GM12878 (cell line): ENCODE results near the gene PRCC. TPM values are rescaled to one million over a fixed set of nuclear protein-coding genes. Genes with fewer than 3 reads are reported as not detected.

Experiments used
- ATAC-seq: fragments of 200-7000 bp; cut with Tn5 transposase; 3 replicates; pipeline ENCODE4 v1.9.1; 2020; ENCODE audit warnings: mild to moderate bottlenecking, moderate library complexity
- BruUV-seq: library from RNA; stranded (reverse); fragments of 400-500 nt; replicated peaks from 2 replicates; lab custom pipeline; 2021; lab: Mats Ljungman, UMichigan
- CTCF ChIA-PET: fragments of 300-600 bp; sonication (Branson Sonifier 250); formaldehyde crosslinking; extraction: SDS; loops from one replicate; lab custom pipeline; 2021; ENCODE audit warnings: inconsistent platforms; lab: Yijun Ruan, JAX
- POLR2A ChIA-PET: fragments of 350-600 bp; formaldehyde crosslinking; extraction: SDS; loops from one replicate; lab custom pipeline; 2021; ENCODE audit warnings: inconsistent platforms; lab: Charles Lee
- RAD21 ChIA-PET: fragments of 300-600 bp; sonication (Branson Sonifier 250); formaldehyde crosslinking; loops from one replicate; lab custom pipeline; 2023; ENCODE audit warnings: antibody characterized with exemption; ENCODE audit not compliant: unreplicated experiment; lab: Charles Lee
- SMC1A ChIA-PET: fragments of 300-600 bp; sonication (Branson Sonifier 250); formaldehyde crosslinking; loops from one replicate; lab custom pipeline; 2023; ENCODE audit not compliant: unreplicated experiment, uncharacterized antibody; lab: Charles Lee
- DNase-seq: peaks from one replicate; pipeline ENCODE4 v3.0.0-alpha.2; 2011; ENCODE audit warnings: low read depth, low spot score
- FAIRE-seq: peaks from 3 replicates; lab custom pipeline; 2011; peaks lifted over from hg19 to GRCh38; lab: Jason Lieb, UNC
- H2AFZ ChIP-seq: 2 replicates; pipeline ENCODE4 v1.6.0; 2011; ENCODE audit warnings: low read depth, low read length, control low read depth; ENCODE audit not compliant: control insufficient read depth
- H3K27ac ChIP-seq: 2 replicates; pipeline ENCODE4 v1.5.1; 2011; ENCODE audit warnings: control low read depth; ENCODE audit not compliant: control insufficient read depth, insufficient read depth
- H3K27me3 ChIP-seq, 2 experiments: replicated peaks in 1 of 2; 2 replicates each; pipeline versions ENCODE4 v1.6.0 to v1.6.1; 2011; ENCODE audit warnings: low read length in 1 of 2; ENCODE audit not compliant: control insufficient read depth in 2 of 2, insufficient read depth in 2 of 2
- H3K36me3 ChIP-seq, 2 experiments: 2 replicates each; pipeline ENCODE4 v1.5.1; 2011; ENCODE audit warnings: low read length in 1 of 2; ENCODE audit not compliant: control insufficient read depth in 2 of 2, insufficient read depth in 2 of 2
- H3K4me1 ChIP-seq: 2 replicates; pipeline ENCODE4 v1.6.1; 2011; ENCODE audit warnings: mild to moderate bottlenecking, low read length, moderate library complexity, mixed read lengths; ENCODE audit not compliant: control insufficient read depth, insufficient read depth
- H3K4me2 ChIP-seq: 2 replicates; pipeline ENCODE4 v1.6.0; 2011; ENCODE audit warnings: control low read depth; ENCODE audit not compliant: control insufficient read depth, insufficient read depth
- H3K4me3 ChIP-seq: fragments of 200-600 bp; sonication (generic); 2 replicates; pipeline ENCODE4 v1.5.1; 2016
- H3K79me2 ChIP-seq: 2 replicates; pipeline ENCODE4 v1.6.0; 2011; ENCODE audit warnings: low read length; ENCODE audit not compliant: control insufficient read depth, insufficient read depth
- H3K9ac ChIP-seq: 2 replicates; pipeline ENCODE4 v1.8.0; 2011; ENCODE audit warnings: low read length, control low read depth, mixed read lengths; ENCODE audit not compliant: control insufficient read depth, insufficient read depth
- H3K9me3 ChIP-seq: replicated peaks from 3 replicates; pipeline ENCODE4 v1.5.1; 2011; ENCODE audit warnings: mild to moderate bottlenecking, low read length; ENCODE audit not compliant: control insufficient read depth, insufficient read depth
- H4K20me1 ChIP-seq: 2 replicates; pipeline ENCODE4 v1.6.0; 2011; ENCODE audit not compliant: control insufficient read depth, insufficient read depth
- BRCA1 ChIP-seq: IDR thresholded peaks from 2 replicates; pipeline ENCODE4 v1.6.1; 2011; ENCODE audit warnings: low read depth, low read length, improper control_type of control experiment
- CHD2 ChIP-seq: IDR thresholded peaks from 2 replicates; pipeline ENCODE4 v1.6.1; 2011; ENCODE audit warnings: low read depth, low read length, improper control_type of control experiment, borderline replicate concordance
- CHD4 ChIP-seq: fragments of 200-600 bp; sonication (generic); IDR thresholded peaks from 2 replicates; pipeline ENCODE4 v1.6.1; 2016; ENCODE audit warnings: mild to moderate bottlenecking
- JUND ChIP-seq: IDR thresholded peaks from 2 replicates; pipeline ENCODE4 v1.6.1; 2012; ENCODE audit warnings: low read depth, mild to moderate bottlenecking, low read length, improper control_type of control experiment, moderate library complexity
- SP1 ChIP-seq: IDR thresholded peaks from one replicate; pipeline ENCODE4 v1.6.1; 2011; ENCODE audit warnings: low read depth, low read length
- YY1 ChIP-seq: IDR thresholded peaks from 2 replicates; pipeline ENCODE4 v1.6.1; 2011; ENCODE audit warnings: low read depth, mild to moderate bottlenecking, low read length
- WGBS: methylation state at CpG from one replicate; pipeline ENCODE4 v1.1.6; 2016; ENCODE audit warnings: low lambda C conversion rate; ENCODE audit not compliant: insufficient replicate concordance, insufficient coverage; ENCODE audit errors: missing lambda C conversion rate; 5-methylcytosine and 5-hydroxymethylcytosine counted together
- in situ Hi-C: fragments of 300-500 bp; cut with MboI; formaldehyde crosslinking; loops from 9 replicates; pipeline ENCODE4 v1.14.3; 2018; ENCODE audit warnings: mixed read lengths
- intact Hi-C: fragments of 100-400 bp; cut with micrococcal nuclease; formaldehyde crosslinking; loops from one replicate; pipeline ENCODE4 v1.14.2; 2022; ENCODE audit not compliant: unreplicated experiment
- polyA plus RNA-seq, 11 experiments: library from polyadenylated mRNA; depleted of rRNA in 4 of 11; unstranded in 6 of 11; stranded (reverse) in 5 of 11; fragments of >200 nt; fragmentation: Nextera tagmentation in 4 of 11; fragmentation: Illumina TruSeq in 1 of 11; extraction: Ambion mirVana in 4 of 11; extraction: Trizol in 1 of 11; gene quantifications; 1 replicate in 1 of 11; 2 replicates in 10 of 11; pipeline versions ENCODE4 v1.2.1 to v1.2.3, GENCODE V29; 2011 to 2016; ENCODE audit warnings: inconsistent platforms in 2 of 11, missing spikeins in 2 of 11, low read depth in 1 of 11
- total RNA-seq, 4 experiments: library from RNA; depleted of rRNA in 3 of 4; stranded (reverse); fragments of >200 nt in 3 of 4; fragmentation: Illumina TruSeq in 1 of 4; extraction: Trizol in 1 of 4; gene quantifications; 2 replicates each; pipeline versions ENCODE4 v1.2.1 to v1.2.3, GENCODE V29; 2013 to 2021

PRCC gene
- total and polyA plus RNA-seq, 10 of the 15 experiments (the other 5 are each of a cell fraction or from before 2014, with no cell fraction given) = 23.8 to 132 (median 63.1) TPM

DNA sequence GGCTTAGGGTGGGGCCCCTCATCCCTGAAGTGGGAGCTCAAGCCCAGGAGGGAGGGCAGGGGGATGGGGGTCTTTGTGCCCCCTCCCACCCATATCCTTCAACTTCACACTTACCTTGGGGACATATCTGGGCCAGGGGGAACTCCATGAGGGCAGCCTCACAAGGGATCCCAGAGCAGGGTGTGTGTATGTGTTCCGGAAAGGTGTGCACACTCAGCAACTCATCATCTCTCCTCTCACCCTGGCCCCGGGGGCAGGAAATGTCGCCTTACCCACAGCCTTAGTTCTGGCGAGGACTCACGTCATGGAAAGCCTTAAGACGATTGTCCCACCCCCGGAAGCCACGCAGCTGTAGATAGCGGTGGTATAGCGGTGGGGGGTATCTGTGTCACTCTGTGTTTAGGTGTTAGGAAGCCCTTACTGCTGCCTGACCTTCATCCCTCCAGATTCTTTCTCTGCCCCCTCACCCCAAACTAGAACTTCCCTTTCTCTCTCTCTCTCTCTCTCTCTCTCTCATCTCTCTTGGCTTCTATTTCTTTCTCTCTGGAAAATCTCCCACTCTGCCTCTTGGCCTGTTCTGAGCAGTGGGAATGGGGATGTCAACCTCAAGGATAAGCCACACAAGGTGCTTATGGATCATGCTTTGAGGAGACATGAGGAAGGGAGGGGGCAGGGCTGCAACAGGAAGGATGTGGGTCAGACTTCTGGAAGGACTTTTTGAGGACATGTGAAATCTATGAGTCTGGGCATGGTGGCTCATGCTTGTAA is 49.4 kb downstream of the PRCC start, which contains the start of gene SH2D2A (continued):
- TF ChIP-seq YY1 (0 out of 2 replicates have a peak, but pooled peaks have one; percentile 9), JUND (no peak), BRCA1 (no peak), SP1 (peak; percentile 53)

DNA sequence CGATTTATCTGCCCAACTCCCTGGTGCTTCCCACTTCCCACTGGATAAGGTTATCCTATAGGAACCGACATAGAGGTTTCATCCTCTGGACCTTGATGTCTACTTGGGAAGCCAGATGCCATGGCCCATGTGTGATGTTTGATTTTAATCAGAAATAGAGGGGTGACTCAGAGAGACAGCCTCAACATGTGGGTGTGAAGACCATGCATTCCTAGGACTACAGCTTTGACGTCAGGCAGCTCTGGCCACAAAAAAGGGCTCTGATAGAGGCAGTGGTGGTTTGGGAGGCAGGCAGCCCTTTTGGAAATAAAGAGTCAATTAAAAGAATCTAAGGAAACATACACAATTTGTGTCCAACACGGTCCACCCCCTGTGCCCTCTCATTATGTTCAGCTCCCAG is 54.5 kb downstream of the PRCC start:
- 30% methylated on average over 4 of the region's 4 CpGs for WGBS
- H3K9me3 ChIP-seq = no peaks in the 10 kb centered on the region
- TF ChIP-seq CHD2 (no peak), CHD4 (no peak)
- TF ChIP-seq, all 136 proteins: peak for 0
- no peaks in the 10 kb centered on the region for H3K27me3 ChIP-seq
- H2AFZ ChIP-seq = no peak overlapping the region
- ATAC-seq (no peak), FAIRE-seq (no peak), DNase-seq (no peak)
- CTCF ChIA-PET = interaction anchor here (0.7 to 3.6 kb wide), 9 partner anchors 9 to 132 kb away, joined by 3 to 14 read pairs (median 3); partner anchors contain the start of gene NTRK1
- no peaks in the 10 kb centered on the region for H3K79me2 ChIP-seq
- no peak overlapping the region for H3K4me2 ChIP-seq
- intact Hi-C loops = no loop called here
- RAD21 ChIA-PET = interaction anchor here (1.0 to 1.4 kb wide), 4 partner anchors 15 to 252 kb away, joined by 3 to 5 read pairs (median 4); no protein-coding TSS in a partner anchor
- in situ Hi-C loops = no loop called here
- no peaks in the 10 kb centered on the region for H4K20me1 ChIP-seq
- H3K9ac ChIP-seq = no peak overlapping the region
- POLR2A ChIA-PET = interaction anchor here (0.8 to 1.0 kb wide), 2 partner anchors 12 to 38 kb away, joined by 3 read pairs; no protein-coding TSS in a partner anchor
- H3K4me1 ChIP-seq = peaks cover 4% of the 10 kb centered on the region
- no peak overlapping the region for H3K27ac ChIP-seq
- SMC1A ChIA-PET = interaction anchor here (0.9 to 2.2 kb wide), 5 partner anchors 12 to 95 kb away, joined by 3 to 8 read pairs (median 3); no protein-coding TSS in a partner anchor
- H3K36me3 ChIP-seq = no peaks in the 10 kb centered on the region
- no peak overlapping the region for H3K4me3 ChIP-seq
- BruUV-seq = no TSS peak
